Lower leg skin (tissue), 3 donors: ENCODE data around the gene OR2G2.

ENCODE experiments used
- CTCF ChIP-seq, 3 donors: fragments of 450-650 bp; IDR thresholded peaks; one replicate each; pipeline ENCODE4 v1.5.1; 2016; ENCODE audit warnings: antibody characterized with exemption in 3 of 3, mild to moderate bottlenecking in 3 of 3, moderate library complexity in 2 of 3
- POLR2A ChIP-seq, 2 donors: fragments of 450-650 bp; IDR thresholded peaks; one replicate each; pipeline ENCODE4 v1.6.1; 2016 to 2017; ENCODE audit warnings: antibody characterized with exemption in 2 of 2, mild to moderate bottlenecking in 1 of 2, moderate library complexity in 1 of 2

GRCh38 chr1:247578946-247579460, 9.2 kb upstream of the OR2G2 start:
- no peak for TF ChIP-seq POLR2A (IDR thresholded peaks at IDR 0.05)
- TF ChIP-seq CTCF (IDR thresholded peaks at IDR 0.05): no peak
